Common myeloid progenitor, CD34-positive (primary cell): ENCODE results near the gene PSMG1.

Source experiments
- CTCF ChIA-PET: fragments of 350-600 bp; sonication (Branson Sonifier 250); formaldehyde crosslinking; loops from one replicate; lab custom pipeline; 2021; ENCODE audit warnings: antibody characterized with exemption; lab: Charles Lee
- POLR2A ChIA-PET: fragments of 350-600 bp; sonication (Branson Sonifier 250); formaldehyde crosslinking; loops from one replicate; lab custom pipeline; 2021; ENCODE audit warnings: antibody characterized with exemption; lab: Charles Lee
- DNase-seq, 3 donors: peaks; one replicate each; pipeline versions ENCODE4 v3.0.0 to v3.0.0-alpha.2; 2013
- H3K27ac ChIP-seq, 2 experiments: 1 replicate in 1 of 2; 2 replicates in 1 of 2; pipeline ENCODE4 v1.7.0; 2013; ENCODE audit warnings: inconsistent platforms in 2 of 2, low read length in 2 of 2, mild to moderate bottlenecking in 2 of 2, low read depth in 1 of 2, moderate library complexity in 1 of 2; ENCODE audit not compliant: severe bottlenecking in 2 of 2, insufficient read depth in 1 of 2, poor library complexity in 1 of 2
- H3K27me3 ChIP-seq, 5 experiments: replicated peaks in 2 of 5; 1 replicate in 3 of 5; 2 replicates in 2 of 5; pipeline versions ENCODE4 v1.6.1 to v1.7.0; 2013; ENCODE audit warnings: low read length in 4 of 5, mild to moderate bottlenecking in 2 of 5, moderate library complexity in 2 of 5, inconsistent platforms in 1 of 5; ENCODE audit not compliant: insufficient read depth in 5 of 5, control insufficient read depth in 4 of 5
- H3K36me3 ChIP-seq, 4 experiments: 1 replicate in 2 of 4; 2 replicates in 2 of 4; pipeline versions ENCODE4 v1.6.1 to v1.7.0; 2013; ENCODE audit warnings: low read length in 3 of 4, control low read depth in 1 of 4, mild to moderate bottlenecking in 1 of 4; ENCODE audit not compliant: control insufficient read depth in 4 of 4, insufficient read depth in 4 of 4
- H3K4me1 ChIP-seq, 4 experiments: 1 replicate in 3 of 4; 2 replicates in 1 of 4; pipeline versions ENCODE4 v1.6.1 to v1.7.1; 2013; ENCODE audit warnings: low read length in 3 of 4, mild to moderate bottlenecking in 3 of 4, control low read depth in 1 of 4, inconsistent platforms in 1 of 4, moderate library complexity in 1 of 4; ENCODE audit not compliant: control insufficient read depth in 4 of 4, insufficient read depth in 4 of 4; ENCODE audit errors: control extremely low read depth in 1 of 4
- H3K4me3 ChIP-seq, 7 experiments: 1 replicate in 4 of 7; 2 replicates in 3 of 7; pipeline versions ENCODE4 v1.5.1 to v1.7.0; 2013; ENCODE audit warnings: mild to moderate bottlenecking in 7 of 7, low read length in 6 of 7, moderate library complexity in 6 of 7, inconsistent platforms in 2 of 7, low read depth in 2 of 7, control low read depth in 1 of 7; ENCODE audit not compliant: insufficient read depth in 4 of 7, control insufficient read depth in 1 of 7; ENCODE audit errors: extremely low read depth in 1 of 7
- H3K9me3 ChIP-seq, 5 experiments: 1 replicate in 4 of 5; 2 replicates in 1 of 5; pipeline versions ENCODE4 v1.6.1 to v1.7.1; 2013; ENCODE audit warnings: low read length in 4 of 5, mild to moderate bottlenecking in 2 of 5, inconsistent platforms in 1 of 5, low read depth in 1 of 5, moderate library complexity in 1 of 5; ENCODE audit not compliant: control insufficient read depth in 4 of 5, insufficient read depth in 2 of 5; ENCODE audit errors: control extremely low read depth in 1 of 5
- WGBS: methylation state at CpG from one replicate; pipeline ENCODE4 v1.1.5; 2013; ENCODE audit not compliant: insufficient coverage; 5-methylcytosine and 5-hydroxymethylcytosine counted together

PSMG1 gene

DNA sequence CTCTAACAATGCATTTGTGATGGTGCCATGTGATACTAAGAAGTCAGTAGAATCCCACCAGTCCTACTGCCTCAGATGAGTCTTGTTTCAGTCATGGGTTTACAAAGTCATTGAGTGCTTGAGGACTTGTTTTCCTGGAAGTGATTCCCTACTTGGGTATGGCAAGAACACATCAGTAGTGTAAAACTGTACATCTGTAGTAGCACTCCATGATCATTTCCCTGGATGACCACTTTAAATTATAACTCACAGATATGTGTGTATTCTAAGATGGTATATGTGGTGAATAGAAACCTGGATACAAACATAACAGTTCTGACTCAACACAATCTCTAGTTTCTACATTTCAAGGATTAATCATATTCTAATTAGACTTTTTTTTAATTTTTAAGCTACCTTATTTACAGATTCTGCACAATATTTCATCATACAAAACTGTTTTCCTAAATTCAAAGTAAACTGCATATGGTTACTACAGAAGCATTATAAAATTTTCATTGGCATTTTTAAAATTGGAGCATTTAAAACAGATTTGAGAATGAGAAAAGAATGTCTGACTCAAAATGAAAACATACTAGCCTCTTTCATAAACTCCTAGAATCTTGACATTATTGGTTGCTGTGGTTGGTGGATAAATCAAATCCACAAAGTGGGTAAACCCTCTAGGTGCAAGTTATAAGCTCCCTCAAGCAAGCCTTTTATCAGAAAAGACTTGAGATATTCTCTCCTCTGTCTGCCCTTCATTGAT, 6.8 kb upstream of the PSMG1 start:
- no peak overlapping the region for H3K27ac ChIP-seq
- H3K9me3 ChIP-seq: no peaks in the 10 kb centered on the region
- peaks cover 2 to 17% (median 7%) of the 10 kb centered on the region in 4 experiments for H3K36me3 ChIP-seq
- POLR2A ChIA-PET: interaction anchor here (0.7 kb wide), 1 partner anchor 204 kb away, joined by 3 read pairs; no protein-coding TSS in a partner anchor
- CTCF ChIA-PET: interaction anchor here (1.1 to 2.0 kb wide), 2 partner anchors 10 to 24 kb away, joined by 3 to 7 read pairs; no protein-coding TSS in a partner anchor
- no peak overlapping the region for H3K4me3 ChIP-seq
- H3K27me3 ChIP-seq: no peaks in the 10 kb centered on the region
- H3K4me1 ChIP-seq: peaks cover 0 to 1% (median under 1%) of the 10 kb centered on the region in 4 experiments
- DNase-seq: no peak

GRCh38 chr21:39188521-39189139, 5.4 kb upstream of the PSMG1 start:
- DNase-seq: no peak
- ChIA-PET POLR2A (interaction anchor here (0.9 kb wide), 1 partner anchor 124 kb away, joined by 3 read pairs; no protein-coding TSS in a partner anchor), CTCF (no interaction called here)
- Histone ChIP-seq H3K36me3 (peaks cover 0 to 15% (median under 1%) of the 10 kb centered on the region in 4 experiments), H3K27me3 (no peaks in the 10 kb centered on the region), H3K4me3 (no peak overlapping the region), H3K27ac (no peak overlapping the region), H3K4me1 (peaks cover 4 to 10% (median 8%) of the 10 kb centered on the region in 4 experiments), H3K9me3 (no peaks in the 10 kb centered on the region)
- no CpG with 5 or more reads among the region's 2 CpGs for WGBS

DNA sequence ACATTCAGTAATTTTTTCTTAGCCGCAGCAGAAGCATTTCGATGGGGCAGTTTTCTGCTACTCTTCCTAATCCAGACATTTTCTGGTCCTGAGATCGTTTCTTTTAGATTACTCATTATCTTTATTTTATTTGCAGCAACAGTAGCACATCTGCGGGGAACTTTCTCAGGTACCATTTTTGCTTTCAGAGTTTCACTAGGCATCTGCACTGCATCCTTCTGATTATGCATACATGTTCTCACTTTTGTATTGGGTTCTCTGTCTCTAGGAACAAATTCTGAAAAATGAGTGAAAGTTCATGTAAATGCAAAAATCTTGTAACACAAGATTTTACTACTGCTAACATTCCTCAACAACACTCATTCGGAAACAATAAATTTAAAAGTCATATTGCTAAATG, 3.9 kb upstream of the PSMG1 start:
- H3K27me3 ChIP-seq: no peaks in the 10 kb centered on the region
- H3K36me3 ChIP-seq: peaks cover 0 to 14% (median 0%) of the 10 kb centered on the region in 4 experiments
- H3K4me3 ChIP-seq: no peak overlapping the region
- peaks cover 11 to 16% (median 14%) of the 10 kb centered on the region in 4 experiments for H3K4me1 ChIP-seq
- no peaks in the 10 kb centered on the region for H3K9me3 ChIP-seq
- WGBS: 100% methylated on average over 4 of the region's 5 CpGs
- no peak for DNase-seq
- POLR2A ChIA-PET: no interaction called here
- no peak overlapping the region for H3K27ac ChIP-seq
- CTCF ChIA-PET: interaction anchor here (0.9 to 1.7 kb wide), 3 partner anchors 10 to 83 kb away, joined by 3 to 4 read pairs (median 3); no protein-coding TSS in a partner anchor

DNA sequence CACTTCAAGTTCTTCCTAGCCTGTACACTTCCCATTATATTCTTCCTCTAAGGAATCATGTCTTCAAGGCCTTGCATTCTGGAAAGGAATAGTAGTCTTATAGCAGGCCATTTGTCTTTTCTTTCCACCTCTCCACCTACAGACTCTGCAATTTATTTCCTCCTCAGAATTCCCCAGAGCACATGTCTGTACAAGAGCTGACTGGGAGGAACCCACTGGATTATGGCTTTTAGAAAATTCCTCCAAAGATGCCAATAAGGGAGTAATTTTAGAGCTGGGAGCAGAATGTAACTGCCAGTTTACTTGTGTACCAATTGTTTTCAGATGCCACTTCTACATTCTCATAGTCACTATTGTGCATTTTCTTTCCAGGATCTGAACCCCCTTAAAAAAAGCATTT, 3.4 kb upstream of the PSMG1 start:
- Histone ChIP-seq H3K27me3 (no peaks in the 10 kb centered on the region), H3K27ac (no peak overlapping the region), H3K4me1 (peaks cover 13 to 21% (median 18%) of the 10 kb centered on the region in 4 experiments), H3K36me3 (peaks cover 0 to 9% (median 0%) of the 10 kb centered on the region in 4 experiments), H3K4me3 (no peak overlapping the region), H3K9me3 (no peaks in the 10 kb centered on the region)
- no peak for DNase-seq
- POLR2A ChIA-PET: no interaction called here
- CTCF ChIA-PET: interaction anchor here (0.6 to 1.7 kb wide), 3 partner anchors 10 to 117 kb away, joined by 3 to 4 read pairs (median 3); no protein-coding TSS in a partner anchor

- H3K27me3 ChIP-seq: no peaks in the 10 kb centered on the region
- no peaks in the 10 kb centered on the region for H3K9me3 ChIP-seq
- no peak for DNase-seq
- H3K36me3 ChIP-seq: peaks cover 0 to 14% (median 0%) of the 10 kb centered on the region in 4 experiments
- ChIA-PET POLR2A (no interaction called here), CTCF (interaction anchor here (0.6 kb wide), 1 partner anchor 975 kb away, joined by 3 read pairs; no protein-coding TSS in a partner anchor)
- peaks cover 13 to 35% (median 25%) of the 10 kb centered on the region in 4 experiments for H3K4me1 ChIP-seq
- no peak overlapping the region for H3K27ac ChIP-seq
- H3K4me3 ChIP-seq: peak overlapping the region in 2 of 7 experiments; percentile 96 to 98
- no CpG with 5 or more reads among the region's 2 CpGs for WGBS
Observed at GRCh38 chr21:39185157-39185556, 1.9 kb upstream of the PSMG1 start.

- 1% methylated on average over 15 of the region's 22 CpGs for WGBS
- H3K27ac ChIP-seq: peak overlapping the region; percentile 69 to 91
- DNase-seq: peak in 2 of 3 donors; percentile 32 to 38
- no peaks in the 10 kb centered on the region for H3K9me3 ChIP-seq
- POLR2A ChIA-PET: interaction anchor here (0.8 to 1.6 kb wide), 3 partner anchors 10 to 34 kb away, joined by 3 read pairs; no protein-coding TSS in a partner anchor
- CTCF ChIA-PET: interaction anchor here (0.6 to 1.8 kb wide), 4 partner anchors 11 to 974 kb away, joined by 3 to 5 read pairs (median 4); no protein-coding TSS in a partner anchor
- H3K36me3 ChIP-seq: peaks cover 0 to 20% (median 6%) of the 10 kb centered on the region in 4 experiments
- H3K27me3 ChIP-seq: no peaks in the 10 kb centered on the region
- H3K4me1 ChIP-seq: peaks cover 13 to 36% (median 25%) of the 10 kb centered on the region in 4 experiments
- peak overlapping the region; percentile 53 to 98 (median 95) for H3K4me3 ChIP-seq
Observed at GRCh38 chr21:39184050-39184980, 1.1 kb upstream of the PSMG1 start.
